Stimulated activated CD4-positive, alpha-beta T cell treated with anti-CD3 and anti-CD28 coated beads, Interleukin-2, amount 100 ng/mL, for 4 hours (primary cell): Measurements from ENCODE around the gene EYA4.

ENCODE experiments used
- DNase-seq: peaks from one replicate; pipeline ENCODE4 v3.0.0-alpha.2; 2020; ENCODE audit warnings: low read depth

The EYA4 gene

GRCh38 chr6:133404151-133404550 lies 163.0 kb downstream of the EYA4 start:
- no peak for DNase-seq

DNA sequence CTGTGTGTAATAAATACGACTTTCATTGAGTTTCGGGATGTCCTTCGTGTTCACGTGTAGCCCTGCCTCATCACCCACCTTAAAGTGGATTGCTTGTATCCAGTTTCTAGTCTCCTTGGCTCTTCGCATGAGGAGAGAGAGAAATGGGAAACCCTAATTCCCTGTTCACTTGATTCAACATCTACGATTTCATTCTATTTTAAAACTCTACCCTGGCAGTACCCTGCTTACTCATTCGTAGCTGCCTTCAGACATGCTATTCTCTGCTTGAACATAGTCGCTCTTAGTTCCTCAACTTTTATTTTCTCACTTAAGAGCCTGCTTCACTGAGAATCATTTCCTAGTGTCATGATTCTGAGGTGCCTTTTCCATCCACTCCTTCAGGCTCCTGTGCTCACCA lies 163.6 kb downstream of the EYA4 start:
- no peak for DNase-seq

DNA sequence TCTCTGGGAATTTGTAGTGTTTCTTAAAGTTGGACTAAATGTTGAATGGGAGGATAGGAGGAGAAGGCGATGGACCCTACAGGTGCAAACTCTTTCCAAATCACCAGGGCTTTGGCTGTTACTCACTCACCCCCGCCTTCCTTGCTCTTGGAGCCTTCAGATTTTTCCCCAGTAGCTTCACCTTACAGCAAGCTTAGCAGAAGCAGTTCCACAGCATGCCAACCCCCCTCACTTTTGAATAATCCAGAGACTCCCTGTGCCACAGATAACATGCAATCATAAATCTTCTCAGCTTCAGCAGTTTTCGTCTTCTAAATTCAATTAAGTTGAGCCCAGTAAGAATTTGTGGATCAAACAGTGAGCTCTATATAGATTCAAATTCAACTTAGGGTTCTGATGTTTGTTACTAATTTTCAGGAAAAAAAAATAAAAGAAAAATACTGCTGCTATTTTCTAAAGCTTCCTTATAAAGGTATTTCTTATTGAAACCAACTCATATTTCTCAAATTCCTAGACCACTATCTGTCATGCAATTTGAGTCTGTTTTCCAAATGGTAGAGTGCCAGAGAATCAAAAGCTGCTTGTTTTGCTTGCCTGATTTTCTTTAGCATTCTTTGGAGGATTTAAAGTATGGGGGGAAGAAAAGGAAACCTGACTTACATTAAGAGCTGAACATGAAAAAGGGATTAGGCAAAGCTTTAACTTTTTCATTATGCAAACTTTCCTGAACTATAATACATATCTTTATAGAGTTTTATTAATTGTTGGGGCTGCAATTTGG lies 166.4 kb downstream of the EYA4 start:
- no peak for DNase-seq

GRCh38 chr6:133408132-133408531 lies 167.0 kb downstream of the EYA4 start:
- no peak for DNase-seq

DNA sequence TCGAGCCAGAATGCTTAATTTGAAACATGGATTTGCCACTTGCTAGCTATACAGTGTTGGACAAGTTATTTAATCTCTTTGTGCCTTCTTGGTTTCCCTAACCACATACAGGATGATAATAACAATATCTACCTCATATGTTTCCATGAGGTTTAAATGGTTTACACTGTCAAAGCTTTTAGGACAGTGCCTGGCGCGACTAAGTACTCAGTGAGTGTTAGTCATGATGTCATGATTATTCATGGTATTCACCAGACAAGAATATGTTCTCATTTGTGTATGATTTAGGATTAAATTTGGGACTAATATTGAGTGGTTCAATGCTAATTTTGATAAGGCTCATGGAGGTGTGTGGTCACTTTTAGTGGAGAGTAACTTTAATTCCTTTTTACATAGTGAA lies 167.4 kb downstream of the EYA4 start:
- no peak for DNase-seq

DNA sequence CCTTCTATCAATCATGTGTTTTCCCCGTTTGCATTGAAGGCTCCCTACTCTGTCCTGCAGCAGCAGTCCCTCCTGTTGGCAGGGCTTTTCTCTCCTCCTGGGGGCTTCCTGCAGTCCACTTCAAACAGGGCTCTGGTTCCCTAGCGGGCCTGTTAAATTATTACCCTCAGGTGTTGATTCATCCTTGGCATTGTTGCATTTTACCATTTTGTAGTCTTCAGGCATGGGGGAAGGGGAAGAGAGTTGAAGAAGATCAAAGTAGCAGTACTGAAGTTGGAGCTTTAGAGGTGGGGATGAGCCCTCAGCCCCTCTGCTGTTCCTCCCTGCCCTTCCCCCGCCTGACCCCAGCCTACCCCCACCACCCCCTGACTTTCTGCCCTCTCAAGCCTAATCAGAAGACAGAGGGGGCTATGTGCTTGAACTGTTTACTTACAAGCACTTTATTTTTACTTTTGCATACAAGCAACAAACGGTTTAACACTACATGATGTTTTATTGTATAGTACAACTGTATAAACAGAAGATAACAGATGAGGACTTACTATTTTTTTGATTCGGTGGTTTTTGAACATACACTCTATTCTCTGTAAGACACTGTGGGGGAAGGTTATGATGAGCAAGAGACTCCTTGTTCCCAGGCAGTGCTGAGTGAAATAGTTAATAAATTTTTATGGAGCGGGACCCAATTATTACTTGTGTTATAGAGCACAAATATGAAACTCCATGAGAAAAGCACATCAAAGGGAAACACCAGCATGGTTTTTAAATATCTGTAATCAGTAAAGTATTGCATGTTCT lies 169.7 kb downstream of the EYA4 start:
- no peak for DNase-seq

- no peak for DNase-seq
Measured at GRCh38 chr6:133411757-133412156, 170.6 kb downstream of the EYA4 start.

GRCh38 chr6:133415262-133415661 lies 174.1 kb downstream of the EYA4 start:
- DNase-seq: no peak

DNA sequence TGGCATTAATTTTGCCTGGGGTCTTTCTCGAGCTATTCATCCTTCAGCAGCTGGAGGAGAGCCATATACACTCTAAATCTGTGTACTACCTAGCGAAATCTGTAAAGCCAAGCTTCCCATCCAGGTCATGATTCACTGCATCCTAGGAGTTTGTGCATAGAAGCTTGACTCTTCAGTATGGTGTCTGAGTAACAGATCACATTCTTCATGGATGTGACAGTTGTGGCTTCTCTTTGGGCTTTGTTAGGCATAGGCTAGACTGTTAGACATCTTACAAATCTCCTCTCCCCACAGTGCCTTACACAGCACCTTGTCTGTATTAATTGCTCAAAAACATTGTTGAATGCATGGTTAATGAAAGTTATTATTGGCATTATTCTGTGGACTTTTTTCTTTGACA lies 177.0 kb downstream of the EYA4 start:
- DNase-seq: no peak

DNA sequence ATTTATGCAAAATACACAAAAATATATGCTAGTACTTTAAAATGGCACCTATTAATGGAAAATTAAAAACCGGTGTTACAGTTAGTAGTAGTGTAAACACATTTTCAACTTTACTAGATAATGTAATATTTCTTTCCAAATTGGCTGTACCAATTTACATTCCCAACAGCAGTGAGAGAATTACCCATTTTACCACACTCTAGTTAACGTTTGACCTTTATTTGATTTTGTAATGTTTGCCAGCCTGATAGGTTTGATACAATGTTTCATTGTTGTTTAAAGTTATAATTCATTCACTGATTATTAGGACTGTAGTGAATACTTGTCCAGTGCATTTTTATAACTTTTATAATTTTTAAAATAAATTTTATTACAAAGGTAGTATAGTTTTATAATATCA lies 182.1 kb downstream of the EYA4 start:
- DNase-seq: no peak

DNA sequence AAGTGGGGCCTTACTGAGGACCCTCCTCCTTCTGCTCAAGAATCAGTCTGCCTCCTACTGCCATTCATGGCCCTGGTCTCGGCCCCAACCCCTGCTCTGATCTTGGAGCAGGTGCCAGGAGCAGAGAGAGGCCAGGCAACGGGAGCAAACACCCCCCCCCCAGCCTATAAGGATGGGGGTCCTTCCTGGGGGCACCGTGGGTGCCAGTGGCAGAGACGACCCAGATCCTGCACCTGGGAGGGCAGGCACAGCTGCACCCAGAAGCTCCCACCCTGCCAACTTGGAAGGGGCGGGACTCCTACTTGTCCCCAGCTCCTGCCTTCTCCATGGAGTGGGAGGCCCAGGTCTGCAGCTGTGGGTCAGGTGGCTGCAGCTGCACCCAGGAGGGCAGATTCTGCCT lies 183.2 kb downstream of the EYA4 start:
- no peak for DNase-seq

DNA sequence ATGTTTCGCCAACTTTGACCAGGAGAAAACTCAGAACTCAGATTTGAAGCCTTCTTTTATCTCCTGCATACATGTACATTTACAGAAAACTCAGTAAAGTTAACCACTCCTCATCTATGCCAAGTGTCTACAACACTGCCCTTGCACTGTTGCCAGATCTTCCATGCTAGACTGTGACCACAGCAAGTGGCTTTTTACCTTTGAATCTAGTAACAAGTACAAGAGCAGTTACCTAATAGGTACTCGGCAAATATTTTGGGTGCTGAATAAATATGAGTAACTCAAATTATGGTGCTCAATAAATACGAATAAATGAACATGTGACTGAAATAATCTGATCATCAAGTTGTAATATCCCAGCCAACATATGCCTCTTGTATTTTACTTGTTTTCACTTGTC lies 184.9 kb downstream of the EYA4 start:
- no peak for DNase-seq

DNA sequence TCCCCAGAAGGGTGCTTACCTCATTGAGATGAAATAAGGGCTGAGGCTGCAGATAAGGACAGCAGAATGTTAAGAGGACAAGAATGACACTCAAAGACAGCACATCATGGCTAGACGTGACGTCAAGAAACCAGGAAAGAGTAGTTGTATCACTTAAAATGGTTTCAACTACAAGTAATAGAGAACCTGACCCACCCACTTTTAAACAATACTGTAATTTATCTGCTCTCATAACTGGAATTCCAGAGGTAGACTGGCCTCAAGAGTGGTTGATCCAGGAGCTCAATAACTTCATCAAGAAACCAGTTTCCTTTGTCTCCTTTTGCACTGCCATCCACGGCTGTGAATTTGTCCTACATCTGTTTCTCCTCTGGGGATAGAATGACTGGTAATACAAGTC lies 187.1 kb downstream of the EYA4 start:
- DNase-seq: no peak

DNA sequence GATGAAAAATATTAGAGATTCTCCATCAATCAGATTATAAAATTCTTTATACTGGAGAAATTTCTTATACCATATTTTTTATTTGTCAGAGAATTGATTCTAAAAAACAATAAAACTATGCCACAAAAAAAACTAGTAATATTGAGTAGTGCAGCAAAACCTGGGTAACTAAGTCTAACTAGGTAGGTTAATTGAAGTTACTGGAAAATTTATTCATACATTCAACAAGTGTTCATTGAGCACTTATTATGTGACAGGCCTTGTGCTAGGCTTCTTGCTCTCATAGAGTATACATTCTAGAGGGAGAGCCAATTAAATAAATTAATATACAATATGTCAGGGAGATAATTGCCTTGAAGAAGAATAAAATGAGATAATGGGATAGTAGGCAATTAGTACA lies 189.4 kb downstream of the EYA4 start:
- no peak for DNase-seq

DNA sequence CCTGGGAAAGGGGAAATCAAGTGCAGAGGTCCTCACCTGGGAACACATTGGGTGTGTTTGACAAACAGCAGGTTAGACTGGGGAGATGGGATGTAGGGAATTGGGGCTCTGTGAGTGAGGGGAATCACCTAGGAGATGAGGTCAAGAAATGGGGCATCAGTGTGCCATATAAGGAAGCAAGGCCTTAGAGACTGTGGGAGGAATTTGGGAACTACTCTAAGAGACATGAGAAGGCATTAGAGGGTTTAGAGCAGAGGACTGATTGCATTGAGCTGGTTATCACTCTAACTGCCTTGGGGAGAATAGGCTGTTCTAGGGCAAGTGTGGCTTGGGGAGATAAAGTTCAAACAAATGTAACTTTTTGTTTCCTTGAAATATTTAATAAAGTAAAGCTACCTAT lies 189.9 kb downstream of the EYA4 start:
- no peak for DNase-seq

DNA sequence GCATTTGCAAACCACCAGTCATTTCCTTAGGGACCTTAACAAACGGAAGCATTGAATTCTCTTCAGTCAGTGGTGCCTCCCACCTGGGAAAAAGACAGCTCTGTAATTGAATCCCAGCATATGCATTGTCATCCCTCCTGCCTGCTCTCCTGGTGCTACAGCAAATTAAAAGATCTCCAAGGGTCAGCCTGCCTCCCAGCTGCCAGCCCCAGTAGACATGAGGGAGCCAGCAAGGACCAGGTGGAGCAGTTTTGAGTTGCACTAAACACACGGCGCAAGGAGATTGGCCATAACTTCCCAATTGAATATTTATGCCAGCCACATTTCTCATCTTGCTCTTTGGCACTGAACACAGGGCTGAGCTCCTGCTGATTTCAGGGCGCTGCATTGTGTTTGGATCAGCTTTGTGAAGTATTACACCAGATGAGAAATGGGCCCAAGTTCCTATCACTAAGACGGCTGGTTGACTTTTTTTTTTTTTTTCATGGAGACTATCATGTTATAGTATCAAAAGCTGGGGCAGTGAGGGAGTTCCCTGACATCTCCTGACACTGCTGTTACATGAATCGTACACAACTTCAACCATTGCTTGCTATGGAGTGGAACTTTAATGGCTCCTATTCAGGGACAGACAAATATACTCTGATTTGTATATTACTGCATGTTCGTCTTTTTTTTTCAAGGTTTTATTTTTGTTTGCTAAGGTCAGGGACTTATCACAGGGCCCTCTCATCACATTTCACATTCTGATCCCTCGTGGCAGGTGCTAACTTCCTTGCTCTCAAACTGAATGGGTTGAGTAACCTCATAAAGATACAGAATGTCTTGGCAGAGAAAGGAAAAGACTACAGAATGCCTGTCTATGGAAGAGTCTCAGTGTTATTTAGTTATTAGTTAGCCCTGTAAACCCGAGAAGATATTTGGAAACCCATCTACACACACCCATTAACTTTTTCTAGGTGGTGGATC lies 191.1 kb downstream of the EYA4 start:
- DNase-seq: no peak

DNA sequence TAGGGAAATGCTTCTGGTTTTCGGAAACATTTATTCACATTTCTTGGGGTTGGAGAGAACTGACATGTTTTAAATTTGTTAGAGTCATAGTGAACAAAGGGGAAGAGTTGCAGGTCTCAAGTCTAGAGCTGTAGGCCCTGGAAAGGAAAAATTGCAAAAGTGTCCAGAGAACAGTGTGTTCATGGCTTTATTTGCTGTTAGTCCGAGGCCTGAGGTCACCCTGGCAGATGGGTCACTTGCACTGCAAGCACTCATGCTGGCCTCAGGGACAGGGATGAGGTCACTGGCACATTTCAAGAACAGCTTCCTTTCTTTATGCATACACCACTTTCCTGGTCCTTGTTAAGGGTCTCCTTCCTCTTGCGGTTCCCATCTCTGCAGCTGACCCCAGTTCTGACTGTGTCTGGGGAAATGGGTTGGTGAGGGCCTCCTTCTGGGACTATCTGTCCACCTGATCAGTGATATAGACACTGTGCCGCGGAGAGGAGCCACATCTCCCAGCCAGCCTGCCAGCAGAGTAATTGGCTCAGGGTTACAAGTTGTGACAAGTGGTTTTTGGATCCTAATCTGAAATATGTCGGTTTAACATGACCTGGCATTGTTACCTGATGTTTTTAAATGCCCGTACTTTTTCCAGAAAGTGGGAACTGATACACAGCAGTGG lies 194.0 kb downstream of the EYA4 start:
- DNase-seq: no peak

- DNase-seq: no peak
Measured at GRCh38 chr6:133436652-133437051, 195.5 kb downstream of the EYA4 start.

- no peak for DNase-seq
Measured at GRCh38 chr6:133441491-133441890, 200.3 kb downstream of the EYA4 start.

GRCh38 chr6:133446789-133447188 lies 205.6 kb downstream of the EYA4 start:
- DNase-seq: no peak

GRCh38 chr6:133447924-133448323 lies 206.8 kb downstream of the EYA4 start:
- DNase-seq: no peak

DNA sequence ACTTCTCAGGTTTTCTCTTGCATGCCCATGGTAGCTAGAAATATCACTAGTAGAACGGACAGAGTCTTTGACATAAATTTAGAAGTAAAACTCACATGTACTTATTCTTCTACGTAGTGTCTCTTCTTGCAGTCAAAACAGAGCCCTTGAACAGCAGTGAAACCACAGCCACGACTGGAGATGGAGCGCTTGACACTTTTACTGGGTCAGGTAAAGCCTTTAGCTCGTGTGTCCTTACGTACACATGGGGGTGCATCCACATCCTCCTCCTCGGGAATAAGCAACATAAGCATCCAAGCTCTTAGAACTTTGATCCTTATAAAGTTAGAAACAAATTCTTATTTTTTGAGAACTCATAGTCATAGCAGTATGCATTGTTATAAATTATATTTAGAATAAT lies 215.3 kb downstream of the EYA4 start:
- DNase-seq: no peak
